Daoy (cell line): ENCODE data around the gene SLC22A13. TPM values are rescaled to one million over a fixed set of nuclear protein-coding genes. Genes with fewer than 3 reads are reported as not detected.
"Not testable (repeated sequence)": the region's sequence is repeated elsewhere in the genome, so short reads cannot be mapped to it uniquely, and the experiment has no call there.

Experiments used
- DNase-seq: peaks from one replicate; pipeline ENCODE4 v3.0.0-alpha.2; 2015; ENCODE audit warnings: low read depth
- total RNA-seq: library from RNA; depleted of rRNA; stranded (reverse); fragments of >200 nt; shearing (Covaris generic); gene quantifications from 2 replicates; pipeline ENCODE4 v1.2.3, GENCODE V29; 2014

The SLC22A13 gene
- total RNA-seq, 1 experiment from 2014 or later: 0.91 TPM

DNA sequence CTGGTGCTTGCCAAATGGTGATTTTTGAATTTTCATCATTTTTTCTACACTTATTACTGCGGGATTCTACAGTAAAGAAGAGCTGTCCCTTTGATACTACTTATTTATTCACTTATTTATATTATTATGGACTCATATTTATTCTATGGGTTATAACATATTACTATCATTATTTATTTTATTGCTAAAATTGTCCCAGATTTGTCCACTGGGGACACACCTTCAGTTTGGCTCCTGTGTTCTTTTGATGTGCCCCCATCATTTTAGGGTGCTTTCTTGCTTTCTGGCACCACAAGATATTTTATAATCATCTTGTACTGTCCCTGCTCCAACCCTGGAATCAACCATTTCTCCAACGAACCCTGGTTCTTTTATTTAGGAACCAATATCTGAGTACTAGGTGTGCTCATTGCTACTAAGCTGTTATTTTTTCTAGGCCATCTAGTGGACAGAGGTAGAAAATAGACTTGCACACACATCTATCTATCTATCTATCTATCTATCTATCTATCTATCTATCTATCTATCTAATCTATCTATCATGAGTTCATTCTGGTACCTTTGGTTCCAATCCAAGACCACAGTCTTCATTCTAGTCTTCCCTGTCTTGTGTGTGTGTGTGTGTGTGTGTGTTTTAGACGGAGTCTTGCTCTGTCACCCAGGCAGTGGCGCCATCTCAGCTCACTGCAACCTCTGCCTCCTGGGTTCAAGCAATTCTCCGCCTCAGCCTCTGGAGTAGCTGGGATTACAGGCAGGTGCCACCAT is 32.5 kb downstream of the SLC22A13 start:
- no peak for DNase-seq

DNA sequence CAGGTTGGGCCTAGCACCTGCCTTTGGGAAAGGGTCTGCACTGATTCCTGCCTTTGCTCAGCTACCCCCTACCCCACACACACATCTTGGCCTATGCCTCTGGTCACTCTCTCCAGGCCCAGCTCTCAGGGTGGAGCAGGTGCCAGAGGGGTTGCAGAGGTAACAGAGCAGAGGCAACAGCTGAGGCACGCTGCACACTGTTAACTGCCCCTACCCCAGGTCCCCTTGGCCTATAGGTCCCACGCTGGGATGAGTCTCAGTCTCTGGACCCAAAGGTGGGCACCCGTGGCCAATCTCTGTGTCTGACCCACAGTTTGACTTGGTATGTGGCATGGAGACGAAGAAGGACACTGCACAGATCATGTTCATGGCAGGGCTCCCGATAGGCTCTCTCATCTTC is 41.3 kb downstream of the SLC22A13 start:
- no peak for DNase-seq

DNA sequence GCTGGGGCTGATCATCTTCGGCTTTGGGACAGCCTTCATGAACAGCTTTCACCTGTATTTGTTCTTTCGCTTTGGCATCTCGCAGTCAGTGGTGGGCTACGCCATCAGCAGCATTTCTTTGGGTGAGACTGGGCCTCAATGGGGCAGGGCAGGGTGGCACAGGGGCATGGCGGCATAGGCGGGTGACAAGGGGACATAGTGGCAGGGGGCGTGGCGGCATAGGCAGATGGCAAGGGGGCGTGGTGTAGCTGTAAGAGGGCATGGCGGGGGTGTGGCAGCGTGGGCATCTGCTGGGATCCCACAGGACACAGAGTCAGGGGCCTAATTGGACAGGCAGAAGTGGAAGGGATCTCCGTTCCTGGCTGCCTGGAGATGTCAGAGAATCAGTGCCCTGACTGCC is 42.0 kb downstream of the SLC22A13 start:
- no peak for DNase-seq

DNA sequence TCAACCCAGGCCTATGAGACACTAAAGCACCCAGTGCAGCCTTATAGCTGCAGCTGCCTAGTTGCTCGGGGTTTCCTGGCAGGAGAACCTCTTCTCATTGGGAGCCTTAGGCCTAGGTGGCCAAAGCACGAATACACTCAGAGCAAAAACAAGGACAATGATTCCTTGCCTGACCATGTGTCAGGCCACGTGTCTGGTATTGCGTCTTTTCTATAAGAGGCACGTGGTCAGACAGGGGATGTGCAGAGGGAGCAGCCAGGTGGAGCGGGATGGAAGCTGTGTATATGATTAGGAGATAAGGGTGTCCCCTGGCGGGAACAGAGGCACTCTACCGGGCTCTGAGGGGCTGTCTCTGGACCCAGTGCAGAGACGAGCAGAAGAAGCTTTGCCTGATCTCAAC is 42.8 kb downstream of the SLC22A13 start:
- DNase-seq: no peak

DNA sequence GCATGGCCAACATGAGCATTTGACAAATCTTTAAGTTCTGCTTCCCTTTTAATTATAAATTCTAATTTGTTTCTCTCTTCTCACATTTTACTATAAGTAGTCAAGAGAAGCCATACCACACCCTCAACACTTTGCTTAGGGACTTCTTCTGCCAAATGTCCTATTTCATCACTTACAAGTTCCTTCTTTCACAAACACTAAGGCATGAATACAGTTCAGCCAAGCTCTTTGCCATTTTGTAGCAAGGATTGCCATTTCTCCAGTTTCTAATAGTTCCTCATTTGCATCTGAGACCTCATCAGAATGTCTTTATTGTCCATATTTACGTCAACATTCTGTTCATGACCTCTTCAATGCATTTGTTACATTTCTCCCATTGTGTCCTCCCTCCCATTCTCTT is 45.9 kb downstream of the SLC22A13 start:
- DNase-seq: no peak

DNA sequence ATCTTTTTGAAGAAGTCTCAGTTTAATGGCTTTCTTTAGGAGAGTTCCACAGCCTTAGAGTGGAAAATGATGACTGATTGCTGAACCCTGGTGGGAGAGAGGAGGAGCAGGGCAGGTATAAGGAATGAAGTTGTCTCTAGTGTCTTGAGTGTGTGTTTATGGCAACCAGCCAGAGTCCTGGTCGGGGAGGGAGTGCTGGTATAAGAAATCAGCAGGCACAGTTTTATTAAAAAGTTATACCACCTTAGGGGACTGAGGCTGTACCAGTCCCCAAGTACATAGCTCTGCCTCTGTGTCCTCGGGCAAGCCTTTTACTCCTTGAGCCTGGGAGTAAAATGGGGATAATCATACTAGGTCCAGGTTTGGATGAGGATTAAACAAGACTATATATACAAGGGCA is 46.3 kb downstream of the SLC22A13 start:
- DNase-seq: no peak

DNA sequence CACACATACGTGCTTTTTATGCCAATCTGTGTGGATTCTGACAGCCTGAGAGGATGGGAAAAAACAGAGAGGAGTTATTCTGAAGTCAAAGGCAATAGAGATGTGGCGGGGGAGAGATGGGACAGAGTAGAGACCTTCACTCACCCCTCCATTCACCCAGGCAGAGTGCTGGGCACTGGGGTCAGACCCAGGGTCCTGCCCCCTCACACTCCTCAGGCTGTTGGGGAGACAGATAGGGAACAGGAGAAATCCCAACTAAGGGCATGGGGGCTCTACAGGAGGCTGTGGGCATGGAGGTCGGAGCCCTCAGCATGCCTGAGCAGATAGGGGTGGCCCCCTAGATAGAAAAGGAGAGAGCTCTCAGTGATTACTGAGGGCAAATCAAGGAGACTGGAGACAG is 46.7 kb downstream of the SLC22A13 start:
- no peak for DNase-seq

DNA sequence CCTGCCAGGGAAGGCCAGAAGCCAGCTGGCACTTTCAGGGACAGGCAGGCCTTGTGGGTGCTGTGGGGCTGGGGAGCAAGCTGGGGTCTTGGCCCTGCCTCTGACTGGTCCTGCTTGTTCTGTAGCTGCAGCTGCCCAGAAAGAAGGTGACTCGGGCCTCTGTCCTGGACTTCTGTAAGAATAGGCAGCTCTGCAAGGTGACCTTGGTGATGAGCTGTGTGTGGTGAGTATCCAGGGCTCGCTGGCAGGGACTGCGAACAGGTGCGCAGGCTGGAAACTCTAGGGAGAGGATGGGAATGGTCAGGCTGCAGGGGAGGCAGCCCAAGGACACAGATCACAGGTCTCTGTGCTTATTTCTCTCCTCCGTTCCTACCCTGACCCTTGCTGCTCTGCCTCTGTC is 47.7 kb downstream of the SLC22A13 start:
- no peak for DNase-seq

DNA sequence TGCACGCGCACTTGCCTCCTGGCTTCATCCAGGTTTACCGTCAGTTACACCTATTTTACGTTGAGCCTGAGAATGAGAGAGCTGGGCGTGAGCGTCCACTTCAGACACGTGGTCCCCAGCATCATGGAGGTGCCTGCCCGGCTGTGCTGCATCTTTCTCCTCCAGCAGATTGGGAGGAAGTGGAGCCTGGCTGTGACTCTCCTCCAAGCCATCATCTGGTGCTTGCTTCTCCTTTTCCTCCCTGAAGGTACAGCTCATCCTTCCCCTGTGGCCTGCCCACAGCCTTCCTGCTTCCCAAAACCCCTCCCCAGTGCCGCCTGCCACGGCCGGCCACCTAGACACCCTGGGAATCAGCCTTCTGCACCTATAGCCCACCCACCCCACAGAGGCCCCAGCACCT is 48.1 kb downstream of the SLC22A13 start:
- no peak for DNase-seq

DNA sequence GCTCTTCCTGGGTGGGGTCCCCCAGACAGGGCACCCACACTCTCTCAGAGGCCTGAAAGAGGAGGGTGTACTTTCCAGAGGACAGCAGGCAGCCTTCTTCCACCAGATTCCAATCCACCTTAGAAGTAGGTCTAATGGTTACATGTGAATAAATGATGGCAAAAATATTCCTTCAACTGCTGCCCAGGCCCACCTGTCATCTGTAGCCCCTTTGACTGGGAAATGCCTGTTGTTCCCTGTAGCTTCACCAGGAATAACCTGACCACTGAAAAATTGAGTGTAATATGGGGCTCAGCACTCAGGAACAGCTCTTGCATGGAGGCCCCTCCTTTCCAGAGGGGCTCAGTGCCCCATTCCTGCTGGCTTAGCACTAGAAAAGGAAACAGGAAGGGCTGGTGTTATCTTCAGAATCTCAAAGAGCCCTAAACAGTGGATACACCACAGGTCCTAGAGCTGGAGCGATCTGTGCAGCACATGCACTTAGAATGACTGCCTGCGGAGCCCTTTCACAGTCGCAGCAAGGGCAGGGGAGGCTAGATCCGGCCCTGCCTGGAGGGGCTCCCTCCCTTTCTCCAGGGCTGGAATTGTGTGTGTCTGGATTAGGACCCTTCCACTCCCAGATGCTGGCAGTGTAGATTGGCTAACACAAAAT is 48.6 kb downstream of the SLC22A13 start:
- no peak for DNase-seq

DNA sequence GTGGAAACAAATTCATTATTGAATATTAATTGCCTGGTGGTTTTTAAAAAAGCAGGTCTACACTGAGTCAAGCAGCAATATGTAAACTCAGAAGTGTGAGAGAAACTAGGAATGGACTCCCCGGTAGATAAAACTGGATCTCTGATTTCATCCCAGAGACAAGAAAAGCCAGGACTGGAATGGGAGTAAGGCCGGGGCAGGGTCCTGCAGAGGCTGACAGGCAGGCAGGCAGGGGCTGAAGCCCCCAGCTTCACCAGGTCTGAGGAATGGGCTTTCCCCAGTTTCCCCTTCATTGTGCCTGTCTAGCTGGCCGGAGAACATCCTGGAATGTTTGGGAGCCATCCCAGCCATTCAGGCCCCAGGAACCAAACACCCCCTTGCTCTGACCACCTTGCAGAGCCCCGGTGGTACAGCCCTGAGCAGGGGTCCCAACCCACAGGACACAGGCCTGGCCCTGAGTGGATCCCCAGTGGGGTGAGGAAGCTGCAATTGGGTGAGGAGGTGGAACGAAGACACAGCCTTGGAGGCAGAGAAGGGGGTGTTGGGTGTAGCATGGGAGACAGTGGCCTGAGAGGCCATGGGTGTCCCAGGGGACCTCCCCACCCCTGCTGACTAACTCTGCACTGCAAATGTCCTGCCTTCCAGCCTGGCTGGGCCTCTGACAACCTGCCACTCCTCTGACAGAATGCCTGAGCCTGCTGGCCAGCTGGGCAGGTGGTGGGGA is 49.3 kb downstream of the SLC22A13 start:
- no peak for DNase-seq

DNA sequence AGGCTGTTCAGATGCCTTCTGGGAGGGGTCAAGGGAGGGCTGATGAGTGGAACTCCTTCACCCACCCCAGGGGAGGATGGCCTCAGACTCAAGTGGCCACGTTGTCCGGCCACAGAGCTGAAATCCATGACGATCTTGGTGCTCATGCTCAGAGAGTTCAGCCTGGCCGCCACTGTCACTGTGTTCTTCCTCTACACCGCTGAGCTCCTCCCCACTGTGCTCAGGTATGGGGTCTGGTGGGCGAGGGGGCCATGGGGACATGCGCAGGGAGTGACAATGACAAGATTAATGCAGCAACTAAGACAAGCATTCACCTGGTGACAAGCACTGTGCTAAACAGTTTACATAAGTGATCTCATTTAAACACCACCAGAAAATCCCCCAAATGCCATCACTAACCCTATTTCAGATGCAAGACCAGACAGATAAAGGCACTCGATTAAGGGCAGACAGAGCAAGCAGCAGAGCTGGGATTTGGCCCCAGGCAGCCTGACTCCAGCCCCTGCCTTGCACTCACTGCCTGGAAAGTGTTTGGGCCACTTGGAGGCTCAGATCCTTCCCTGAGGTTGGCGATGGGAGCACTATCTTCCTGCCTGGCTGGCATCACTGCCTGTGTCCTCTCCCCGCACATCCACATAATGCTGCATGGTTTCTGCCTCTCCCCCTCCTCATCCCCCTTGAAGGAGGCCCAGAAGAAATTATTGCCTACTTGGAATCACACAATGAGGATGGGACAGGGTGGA is 50.0 kb downstream of the SLC22A13 start:
- no peak for DNase-seq

DNA sequence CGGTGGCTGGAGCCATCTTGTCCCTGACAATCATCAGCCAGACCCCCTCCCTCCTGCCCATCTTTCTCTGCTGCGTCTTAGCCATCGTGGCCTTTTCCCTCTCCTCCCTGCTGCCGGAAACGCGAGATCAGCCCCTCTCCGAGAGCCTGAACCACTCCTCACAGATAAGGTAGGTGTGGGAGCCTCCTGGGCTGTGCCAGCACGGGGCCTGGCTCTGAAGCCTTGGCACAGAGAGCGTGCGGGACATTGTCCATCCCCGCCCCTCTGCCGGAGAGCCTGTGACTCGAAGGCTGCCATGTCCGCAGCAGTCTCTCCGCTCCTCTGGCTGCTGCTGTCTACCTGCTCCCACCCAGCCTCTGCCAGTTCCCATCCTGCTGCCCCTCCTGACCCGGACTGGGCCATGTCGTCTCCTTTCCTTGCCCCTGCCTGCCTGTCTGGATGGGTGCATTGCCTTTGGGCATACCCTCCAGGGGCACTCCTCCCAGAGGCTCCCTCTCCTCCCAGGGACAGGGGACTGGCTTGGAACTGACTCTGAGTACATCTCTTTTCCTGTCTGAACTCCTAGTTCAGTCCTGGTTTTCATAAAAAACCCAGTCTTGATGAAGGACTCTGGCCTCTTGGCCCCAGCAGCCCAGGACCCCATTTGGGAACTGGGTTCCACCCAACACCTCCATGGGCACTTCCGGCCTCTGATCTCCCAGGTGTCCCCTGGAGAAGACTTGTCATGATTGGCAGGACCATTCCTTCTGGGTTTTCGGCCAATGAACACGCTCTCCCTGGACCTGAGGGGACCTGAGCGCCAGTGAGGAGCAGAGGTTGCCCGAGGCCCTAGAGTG is 51.0 kb downstream of the SLC22A13 start:
- no peak for DNase-seq

DNA sequence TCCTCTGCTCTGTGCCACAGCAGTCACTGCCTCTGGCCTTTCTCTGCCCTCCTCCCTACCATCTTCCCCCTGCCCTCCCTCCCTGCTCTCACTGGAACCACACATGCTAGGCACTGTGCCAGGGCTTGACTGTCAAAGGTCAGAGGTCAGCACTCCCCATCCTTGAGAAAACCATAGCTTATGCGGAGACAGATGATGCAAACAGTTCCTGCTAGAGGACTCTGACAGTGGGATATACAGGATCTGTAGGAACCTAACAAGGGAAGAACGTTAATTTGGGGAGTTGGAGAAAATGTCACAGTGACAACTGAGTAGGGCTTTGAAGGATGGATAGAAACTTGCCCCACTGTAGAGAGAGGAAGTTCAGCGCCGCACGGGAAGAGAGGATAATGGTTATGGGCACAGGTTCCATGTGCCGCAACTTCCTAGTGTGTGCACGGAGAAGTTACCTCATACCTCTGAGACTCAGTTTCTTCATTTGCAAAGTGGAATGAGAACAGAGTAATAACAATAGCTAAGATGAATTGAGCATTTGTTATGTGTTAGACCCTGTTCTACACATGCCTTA is 51.7 kb downstream of the SLC22A13 start:
- DNase-seq: no peak

DNA sequence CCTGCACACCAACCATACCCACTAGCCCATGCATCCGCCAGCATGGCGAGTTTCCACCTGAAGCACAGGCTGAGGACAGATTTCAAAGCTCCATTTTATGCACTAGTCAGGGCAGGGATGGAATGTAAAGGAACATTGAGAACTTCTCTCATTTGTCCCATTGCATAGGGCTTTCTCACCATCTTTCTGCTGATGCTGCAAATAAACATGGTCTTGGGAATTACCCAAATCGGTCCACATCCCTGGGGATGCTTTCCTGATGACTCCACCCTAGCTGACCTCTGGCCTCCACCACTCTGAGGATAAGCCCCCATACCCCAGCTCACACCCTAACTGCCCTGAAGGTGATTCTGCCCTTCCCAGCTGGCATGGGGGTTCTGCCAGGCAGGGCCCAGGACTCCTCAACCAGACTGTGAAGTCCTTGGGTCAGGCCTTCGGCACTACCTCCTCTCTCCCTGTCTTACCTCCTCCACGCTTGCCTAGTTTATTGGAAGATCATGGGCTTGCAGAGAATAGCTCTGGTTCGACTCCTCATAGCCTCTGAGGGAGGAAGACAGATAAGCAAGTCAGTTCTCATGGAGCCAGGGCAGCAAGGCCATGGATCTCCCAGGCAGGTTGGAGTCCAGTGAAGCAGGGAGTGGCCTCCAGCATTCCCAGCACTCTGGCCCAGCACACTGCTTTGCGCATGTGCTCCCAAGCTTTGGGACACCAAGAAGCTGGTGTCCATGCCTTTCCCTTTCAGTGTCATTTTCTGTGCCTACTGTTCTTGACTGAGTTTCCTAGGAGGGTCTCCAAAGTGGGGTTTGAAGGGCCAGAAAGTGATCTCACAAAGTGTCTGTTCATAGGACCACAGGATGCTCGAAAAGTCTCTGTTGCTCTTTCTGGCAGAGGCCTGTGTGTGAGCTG is 53.4 kb downstream of the SLC22A13 start:
- no peak for DNase-seq

DNA sequence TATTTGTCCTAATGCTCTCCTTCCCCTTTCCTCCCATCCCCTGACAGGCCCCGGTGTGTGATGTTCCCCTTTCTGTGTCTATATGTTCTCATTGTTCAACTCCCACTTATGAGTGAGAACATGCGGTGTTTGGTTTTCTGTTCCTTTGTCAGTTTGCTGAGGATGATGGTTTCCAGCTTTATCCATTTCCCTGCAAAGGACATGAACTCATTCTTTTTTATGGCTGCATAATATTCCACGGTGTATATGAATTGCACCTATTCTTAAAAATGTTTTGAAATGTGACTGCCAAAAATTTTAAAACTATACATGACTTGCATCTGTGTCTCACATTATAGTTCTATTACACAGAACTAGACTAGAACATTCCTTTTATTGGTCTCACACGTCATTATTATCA is 55.0 kb downstream of the SLC22A13 start:
- not testable (repeated sequence) for DNase-seq

DNA sequence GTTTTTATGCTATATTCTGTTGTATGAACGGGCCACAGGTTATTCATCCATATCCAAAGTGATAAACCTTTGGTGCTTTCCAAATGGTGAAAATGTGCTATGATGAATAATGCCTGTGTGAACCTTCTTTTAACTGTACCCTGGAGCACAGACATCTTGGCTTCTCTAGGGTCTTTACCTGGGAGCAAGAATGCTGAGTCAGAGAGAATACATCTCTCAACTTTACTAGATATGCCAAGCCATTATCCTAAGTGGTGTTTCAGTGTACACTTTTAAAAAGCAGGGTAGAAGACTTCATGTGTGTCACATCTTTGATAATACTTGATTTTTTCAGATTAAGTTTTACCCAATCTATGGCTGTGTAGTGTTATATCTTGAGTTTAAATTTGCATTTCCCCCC is 57.4 kb downstream of the SLC22A13 start:
- DNase-seq: no peak

DNA sequence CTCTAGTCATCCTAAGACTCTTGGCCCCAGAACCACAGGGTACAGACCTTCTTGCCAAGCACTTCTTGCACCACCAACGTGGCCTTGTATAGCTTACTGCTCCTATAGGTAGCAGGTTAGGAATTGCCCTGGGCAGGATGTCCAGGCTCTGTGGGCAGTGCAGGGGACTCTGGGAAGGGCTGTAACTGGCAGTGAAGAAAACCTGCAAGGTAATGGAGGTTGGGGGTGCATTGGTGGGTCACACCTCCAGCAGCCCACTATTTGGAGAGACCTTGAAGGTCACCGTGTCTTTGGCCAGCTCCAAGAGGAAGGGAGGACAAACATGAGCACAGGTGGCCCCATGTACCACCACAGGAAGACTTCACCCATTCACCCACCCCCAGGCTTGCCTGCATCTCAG is 59.6 kb downstream of the SLC22A13 start:
- DNase-seq: no peak

DNA sequence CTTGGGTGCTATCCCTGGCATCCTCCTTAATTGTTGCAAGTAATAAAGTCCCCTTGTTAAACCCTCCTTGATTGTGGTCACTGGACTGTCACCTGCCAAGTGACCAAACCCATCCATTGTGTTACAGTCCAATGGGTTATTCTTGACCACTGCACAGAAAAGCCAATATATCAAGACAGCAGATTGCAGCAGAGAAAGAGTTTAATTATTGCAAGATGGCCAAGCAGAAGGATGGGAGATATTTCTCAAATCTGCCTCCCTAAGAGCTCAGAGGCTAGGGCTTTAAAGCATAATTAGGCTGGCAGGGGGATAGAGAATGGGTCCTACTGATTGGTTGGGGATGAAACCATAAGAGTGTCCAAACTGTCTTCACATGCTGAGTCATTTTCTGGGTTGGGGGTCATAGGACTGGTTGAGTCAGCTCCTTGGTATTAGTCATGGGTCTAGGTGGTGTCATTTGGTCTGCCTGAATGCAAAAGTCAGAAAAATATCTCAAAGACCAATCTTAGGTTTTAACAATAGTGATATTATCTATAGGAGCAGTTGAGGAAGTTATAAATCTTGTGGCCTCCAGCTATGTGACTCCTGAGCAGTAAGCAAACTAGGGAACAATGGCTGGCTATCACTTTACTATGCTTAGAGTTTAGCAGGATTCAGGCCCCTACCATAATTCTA is 61.9 kb downstream of the SLC22A13 start:
- DNase-seq: peak; percentile 64
